ENCODE data around the gene OSGEPL1. TPM values are rescaled to one million over a fixed set of nuclear protein-coding genes. Genes with fewer than 3 reads are reported as not detected.
A peak's percentile ranks its signal among the peaks of the same experiment; 100 is the strongest.

Gene OSGEPL1
- total and polyA plus RNA-seq, 2 experiments from 2014 or later, result 12.5 to 19.0 TPM

DNA sequence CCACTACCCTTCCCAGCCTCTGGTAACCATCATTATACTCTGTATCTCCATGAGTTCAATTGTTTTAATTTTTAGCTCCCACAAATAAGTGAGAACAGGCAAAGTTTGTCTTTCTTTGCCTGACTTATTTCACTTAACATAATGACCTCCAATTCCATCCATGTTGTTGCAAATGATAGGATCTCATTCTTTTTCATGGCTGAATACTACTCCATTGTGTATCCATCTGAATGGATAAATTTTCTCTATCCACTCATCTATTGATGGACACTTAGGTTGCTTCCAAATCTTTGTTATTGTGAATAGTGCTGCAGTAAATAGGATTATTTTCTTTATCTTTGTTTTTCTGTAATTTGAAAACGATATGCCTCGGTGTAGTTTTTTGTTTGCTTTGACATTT lies 61.9 kb downstream of the OSGEPL1 start:
- no peaks in the 10 kb centered on the region for H3K36me3 ChIP-seq
- H3K27me3 ChIP-seq, result no peaks in the 10 kb centered on the region
- no peak for DNase-seq (ENCODE audit: low read depth in 1 of 2, low spot score in 1 of 2)
- no peaks in the 10 kb centered on the region for H3K9me3 ChIP-seq (ENCODE audit: low read depth)
- no peaks in the 10 kb centered on the region for H3K4me1 ChIP-seq (ENCODE audit: low read depth)
- H3K4me3 ChIP-seq, result no peak overlapping the region
- no peak overlapping the region for H3K27ac ChIP-seq
- TF ChIP-seq, protein P1, sequence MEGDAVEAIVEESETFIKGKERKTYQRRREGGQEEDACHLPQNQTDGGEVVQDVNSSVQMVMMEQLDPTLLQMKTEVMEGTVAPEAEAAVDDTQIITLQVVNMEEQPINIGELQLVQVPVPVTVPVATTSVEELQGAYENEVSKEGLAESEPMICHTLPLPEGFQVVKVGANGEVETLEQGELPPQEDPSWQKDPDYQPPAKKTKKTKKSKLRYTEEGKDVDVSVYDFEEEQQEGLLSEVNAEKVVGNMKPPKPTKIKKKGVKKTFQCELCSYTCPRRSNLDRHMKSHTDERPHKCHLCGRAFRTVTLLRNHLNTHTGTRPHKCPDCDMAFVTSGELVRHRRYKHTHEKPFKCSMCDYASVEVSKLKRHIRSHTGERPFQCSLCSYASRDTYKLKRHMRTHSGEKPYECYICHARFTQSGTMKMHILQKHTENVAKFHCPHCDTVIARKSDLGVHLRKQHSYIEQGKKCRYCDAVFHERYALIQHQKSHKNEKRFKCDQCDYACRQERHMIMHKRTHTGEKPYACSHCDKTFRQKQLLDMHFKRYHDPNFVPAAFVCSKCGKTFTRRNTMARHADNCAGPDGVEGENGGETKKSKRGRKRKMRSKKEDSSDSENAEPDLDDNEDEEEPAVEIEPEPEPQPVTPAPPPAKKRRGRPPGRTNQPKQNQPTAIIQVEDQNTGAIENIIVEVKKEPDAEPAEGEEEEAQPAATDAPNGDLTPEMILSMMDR (IDR thresholded peaks at IDR 0.05; ENCODE audit: low read depth, low read length), result no peak

DNA sequence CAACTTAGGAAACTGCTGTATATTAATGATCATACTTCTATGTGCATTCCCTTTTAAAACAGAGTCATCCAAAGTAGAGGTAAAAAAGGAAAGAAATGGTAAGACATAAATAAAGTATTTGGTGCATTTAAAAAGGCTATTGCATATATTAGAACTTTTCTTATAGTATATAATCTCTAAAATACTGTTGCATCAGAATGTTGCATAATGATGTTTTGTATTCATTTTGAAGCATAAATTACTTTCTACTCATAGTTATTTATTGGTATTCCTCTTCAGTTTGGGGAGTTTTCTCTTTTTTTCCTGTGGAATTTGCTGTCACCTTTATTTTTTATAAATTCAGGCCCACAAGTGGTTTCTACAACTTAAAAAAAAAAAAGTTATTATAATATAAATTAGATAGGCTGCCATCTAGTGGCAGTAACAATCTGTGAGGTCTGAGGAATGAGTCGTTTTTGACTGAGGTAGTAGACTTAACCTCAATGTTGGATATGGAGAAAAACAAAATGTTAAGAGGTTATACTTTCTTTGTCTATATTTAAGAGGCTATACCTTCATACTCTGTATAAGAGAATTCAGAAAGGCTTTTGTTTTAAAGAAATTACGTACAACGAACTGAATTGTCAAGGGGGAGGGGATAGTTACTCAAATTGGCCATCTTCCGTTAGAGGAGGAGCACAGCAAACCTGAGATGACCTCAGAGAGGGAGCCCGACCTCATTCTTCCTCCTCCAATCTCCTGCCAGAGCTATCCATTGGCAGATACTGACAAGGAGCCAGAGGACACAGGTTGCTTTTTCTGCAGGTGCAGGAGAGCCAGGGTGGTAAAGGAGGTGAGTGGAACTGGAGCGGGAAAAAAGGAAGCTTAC lies 64.3 kb downstream of the OSGEPL1 start:
- no peak overlapping the region for H3K27ac ChIP-seq
- no peaks in the 10 kb centered on the region for H3K4me1 ChIP-seq (ENCODE audit: low read depth)
- H3K9me3 ChIP-seq (ENCODE audit: low read depth), result no peaks in the 10 kb centered on the region
- DNase-seq (ENCODE audit: low read depth in 1 of 2, low spot score in 1 of 2), result peak; percentile 49 to 65
- H3K4me3 ChIP-seq, result no peak overlapping the region
- H3K27me3 ChIP-seq, result no peaks in the 10 kb centered on the region
- TF ChIP-seq, protein P1 (IDR thresholded peaks at IDR 0.05; ENCODE audit: low read depth, low read length), result peak; percentile 54
- no peaks in the 10 kb centered on the region for H3K36me3 ChIP-seq

Other genes with a start within 250 kb of the OSGEPL1 start
- 0.80 and 5.2 TPM in 2 replicates for gene SLC40A1, start 182.0 kb downstream of the OSGEPL1 start, total RNA-seq
- gene SLC40A1, start 182.0 kb downstream of the OSGEPL1 start, polyA plus RNA-seq, result 7.3 and 11.5 TPM in 2 replicates
- gene ASNSD1, start 101.3 kb downstream of the OSGEPL1 start, total RNA-seq, result 21.8 and 25.2 TPM in 2 replicates
- 36.8 and 37.1 TPM in 2 replicates for gene ASNSD1, start 101.3 kb downstream of the OSGEPL1 start, polyA plus RNA-seq
- gene ANKAR, start 88.1 kb downstream of the OSGEPL1 start, total RNA-seq, result 1.2 and 1.4 TPM in 2 replicates
- gene ANKAR, start 88.1 kb downstream of the OSGEPL1 start, polyA plus RNA-seq, result 4.4 and 5.4 TPM in 2 replicates
- 86.0 and 96.1 TPM in 2 replicates for gene ORMDL1, start 21.5 kb upstream of the OSGEPL1 start, total RNA-seq
- 133 and 138 TPM in 2 replicates for gene ORMDL1, start 21.5 kb upstream of the OSGEPL1 start, polyA plus RNA-seq
- gene PMS1, start 21.7 kb upstream of the OSGEPL1 start, total RNA-seq, result 16.5 and 16.9 TPM in 2 replicates
- gene PMS1, start 21.7 kb upstream of the OSGEPL1 start, polyA plus RNA-seq, result 23.6 and 42.0 TPM in 2 replicates

All from cardiac muscle cell (in vitro differentiated cells and primary cell).